ENCODE data around the gene ICA1. TPM values are rescaled to one million over a fixed set of nuclear protein-coding genes. Genes with fewer than 3 reads are reported as not detected.

The ICA1 gene
- total RNA-seq, 4 donors from 2014 or later: 4.1 to 7.4 (median 5.8) TPM

DNA sequence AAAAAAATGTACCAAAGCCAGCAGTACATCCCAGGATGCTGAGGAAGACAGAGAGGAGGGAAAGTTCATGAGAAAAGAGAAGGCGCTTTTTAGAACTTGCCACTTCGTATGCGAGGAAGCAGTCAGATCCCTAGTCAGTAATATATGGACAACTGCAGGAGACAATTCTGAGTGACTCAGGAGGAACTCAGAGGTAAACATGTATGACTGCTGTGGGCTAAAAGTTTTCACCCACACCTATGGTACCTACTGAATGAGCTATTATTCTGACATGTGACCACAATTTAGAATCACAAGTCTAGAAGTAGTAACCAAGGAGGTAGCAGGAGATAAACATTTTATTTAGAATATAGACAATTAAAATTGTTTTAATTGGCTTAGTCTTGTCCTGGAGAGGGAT, 126.5 kb downstream of the ICA1 start:
- H3K27me3 ChIP-seq: no peaks in the 10 kb centered on the region
- no peaks in the 10 kb centered on the region for H3K9me3 ChIP-seq
- H3K27ac ChIP-seq (replicated peaks in 1 of 4): no peak overlapping the region
- H3K36me3 ChIP-seq: peaks cover 0 to 15% (median 0%) of the 10 kb centered on the region in 4 donors
- H3K4me1 ChIP-seq: no peaks in the 10 kb centered on the region
- DNase-seq (ENCODE audit: extremely low spot score): no peak
- WGBS: 89% methylated on average over 3 of the region's 3 CpGs
- intact Hi-C loops (cut with DNase I): no loop called here
- no peak overlapping the region for H3K4me3 ChIP-seq
- TF ChIP-seq, protein P1, sequence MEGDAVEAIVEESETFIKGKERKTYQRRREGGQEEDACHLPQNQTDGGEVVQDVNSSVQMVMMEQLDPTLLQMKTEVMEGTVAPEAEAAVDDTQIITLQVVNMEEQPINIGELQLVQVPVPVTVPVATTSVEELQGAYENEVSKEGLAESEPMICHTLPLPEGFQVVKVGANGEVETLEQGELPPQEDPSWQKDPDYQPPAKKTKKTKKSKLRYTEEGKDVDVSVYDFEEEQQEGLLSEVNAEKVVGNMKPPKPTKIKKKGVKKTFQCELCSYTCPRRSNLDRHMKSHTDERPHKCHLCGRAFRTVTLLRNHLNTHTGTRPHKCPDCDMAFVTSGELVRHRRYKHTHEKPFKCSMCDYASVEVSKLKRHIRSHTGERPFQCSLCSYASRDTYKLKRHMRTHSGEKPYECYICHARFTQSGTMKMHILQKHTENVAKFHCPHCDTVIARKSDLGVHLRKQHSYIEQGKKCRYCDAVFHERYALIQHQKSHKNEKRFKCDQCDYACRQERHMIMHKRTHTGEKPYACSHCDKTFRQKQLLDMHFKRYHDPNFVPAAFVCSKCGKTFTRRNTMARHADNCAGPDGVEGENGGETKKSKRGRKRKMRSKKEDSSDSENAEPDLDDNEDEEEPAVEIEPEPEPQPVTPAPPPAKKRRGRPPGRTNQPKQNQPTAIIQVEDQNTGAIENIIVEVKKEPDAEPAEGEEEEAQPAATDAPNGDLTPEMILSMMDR (IDR thresholded peaks at IDR 0.05): no peak
- TF ChIP-seq EP300 (IDR thresholded peaks at IDR 0.05): no peak
- TF ChIP-seq POLR2A (IDR thresholded peaks at IDR 0.05; ENCODE audit: low read depth): no peak

GRCh38 chr7:8134089-8134733, 127.8 kb downstream of the ICA1 start:
- 69% methylated on average over 10 of the region's 10 CpGs for WGBS
- H3K27ac ChIP-seq (replicated peaks in 1 of 4): no peak overlapping the region
- H3K36me3 ChIP-seq: peaks cover 0 to 8% (median 0%) of the 10 kb centered on the region in 4 donors
- H3K9me3 ChIP-seq: no peaks in the 10 kb centered on the region
- no peaks in the 10 kb centered on the region for H3K4me1 ChIP-seq
- no peaks in the 10 kb centered on the region for H3K27me3 ChIP-seq
- no peak for TF ChIP-seq POLR2AphosphoS5 (IDR thresholded peaks at IDR 0.05)
- TF ChIP-seq, protein P1 (IDR thresholded peaks at IDR 0.05): no peak
- TF ChIP-seq EP300 (IDR thresholded peaks at IDR 0.05): no peak
- no peak for TF ChIP-seq POLR2A (IDR thresholded peaks at IDR 0.05; ENCODE audit: low read depth)
- intact Hi-C loops (cut with DNase I): no loop called here
- no peak overlapping the region for H3K4me3 ChIP-seq
- DNase-seq (ENCODE audit: extremely low spot score): no peak

DNA sequence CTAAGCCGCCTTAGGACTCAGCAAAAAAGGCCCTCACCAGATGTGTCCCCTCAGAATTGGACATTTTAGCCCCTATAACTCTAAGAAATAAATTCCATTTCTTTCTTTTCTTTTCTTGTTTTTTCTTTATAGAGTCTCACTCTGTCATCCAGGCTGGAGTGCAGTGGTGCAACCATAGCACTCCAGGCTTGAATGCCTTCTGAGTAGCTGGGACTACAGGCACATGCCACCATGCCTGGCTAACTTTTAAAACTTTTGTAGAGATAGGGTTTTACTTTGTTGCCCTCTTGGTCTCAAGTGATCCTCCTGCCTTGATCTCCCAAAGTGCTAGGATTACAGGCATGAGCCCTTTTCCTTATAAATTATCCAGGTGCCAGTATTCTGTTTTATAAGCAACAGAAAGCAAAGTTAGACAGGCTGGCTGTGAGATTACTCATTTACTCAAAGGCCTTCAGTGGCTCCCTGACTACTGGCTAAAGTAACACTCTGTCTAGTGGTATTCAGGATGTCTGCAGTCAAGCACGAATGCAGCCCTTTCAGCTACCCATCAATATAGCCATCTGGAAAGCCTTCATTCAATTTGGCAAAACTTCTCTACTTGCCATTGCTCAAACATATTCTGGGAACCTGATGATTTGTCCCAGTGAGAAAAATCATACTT, 128.6 kb downstream of the ICA1 start:
- Histone ChIP-seq H3K27ac (replicated peaks in 1 of 4) (no peak overlapping the region), H3K4me3 (no peak overlapping the region), H3K4me1 (no peaks in the 10 kb centered on the region), H3K36me3 (peaks cover 0 to 8% (median 0%) of the 10 kb centered on the region in 4 donors), H3K27me3 (no peaks in the 10 kb centered on the region), H3K9me3 (no peaks in the 10 kb centered on the region)
- TF ChIP-seq, protein P1 (IDR thresholded peaks at IDR 0.05): no peak
- no peak for TF ChIP-seq POLR2A (IDR thresholded peaks at IDR 0.05; ENCODE audit: low read depth)
- TF ChIP-seq EP300 (IDR thresholded peaks at IDR 0.05): no peak
- no peak for TF ChIP-seq POLR2AphosphoS5 (IDR thresholded peaks at IDR 0.05)
- 93% methylated on average over 2 of the region's 2 CpGs for WGBS
- DNase-seq (ENCODE audit: extremely low spot score): no peak
- intact Hi-C loops (cut with DNase I): no loop called here

- Histone ChIP-seq H3K27ac (replicated peaks in 1 of 4) (no peak overlapping the region), H3K4me1 (no peaks in the 10 kb centered on the region), H3K4me3 (no peak overlapping the region), H3K36me3 (peaks cover 0 to 12% (median 0%) of the 10 kb centered on the region in 4 donors), H3K27me3 (no peaks in the 10 kb centered on the region), H3K9me3 (no peaks in the 10 kb centered on the region)
- 81% methylated on average over 5 of the region's 5 CpGs for WGBS
- intact Hi-C loops (cut with DNase I): no loop called here
- no peak for TF ChIP-seq POLR2AphosphoS5 (IDR thresholded peaks at IDR 0.05)
- DNase-seq (ENCODE audit: extremely low spot score): no peak
Observed at GRCh38 chr7:8131694-8132605, 130.0 kb downstream of the ICA1 start.

DNA sequence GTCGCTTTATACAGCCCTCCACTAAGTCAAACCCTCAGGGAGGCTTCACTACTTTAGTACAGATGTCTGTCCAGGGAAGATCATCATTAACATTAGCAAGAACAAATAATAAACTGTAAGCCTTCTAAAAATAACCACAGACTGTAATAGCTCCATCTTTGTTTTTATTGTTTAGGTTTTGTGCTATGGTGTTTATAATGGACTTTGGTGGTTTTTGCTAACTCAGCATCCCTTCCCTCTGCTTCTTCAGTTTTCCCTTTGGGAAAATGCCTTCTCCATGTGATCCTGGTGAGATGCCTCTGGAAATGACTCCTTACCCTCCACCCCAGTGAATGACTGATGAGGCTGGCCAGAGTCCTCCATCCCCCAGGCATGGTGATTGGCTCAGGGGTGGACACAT, 131.3 kb downstream of the ICA1 start:
- DNase-seq (ENCODE audit: extremely low spot score): no peak
- no peak overlapping the region for H3K27ac ChIP-seq (replicated peaks in 1 of 4)
- 91% methylated on average over 1 of the region's 1 CpG for WGBS

More for the DNA sequence above, 131.3 kb downstream of the ICA1 start:
- intact Hi-C loops (cut with DNase I): no loop called here
- Histone ChIP-seq H3K9me3 (no peaks in the 10 kb centered on the region), H3K4me1 (no peaks in the 10 kb centered on the region), H3K4me3 (no peak overlapping the region), H3K36me3 (peaks cover 0 to 19% (median 0%) of the 10 kb centered on the region in 4 donors), H3K27me3 (no peaks in the 10 kb centered on the region)
- TF ChIP-seq EP300 (IDR thresholded peaks at IDR 0.05): no peak
- TF ChIP-seq POLR2A (IDR thresholded peaks at IDR 0.05; ENCODE audit: low read depth): no peak
- TF ChIP-seq, protein P1 (IDR thresholded peaks at IDR 0.05): no peak
- no peak for TF ChIP-seq POLR2AphosphoS5 (IDR thresholded peaks at IDR 0.05)

Data from esophagus muscularis mucosa (tissue), 4 donors.